ENCODE data around the gene SS18L1.

DNA sequence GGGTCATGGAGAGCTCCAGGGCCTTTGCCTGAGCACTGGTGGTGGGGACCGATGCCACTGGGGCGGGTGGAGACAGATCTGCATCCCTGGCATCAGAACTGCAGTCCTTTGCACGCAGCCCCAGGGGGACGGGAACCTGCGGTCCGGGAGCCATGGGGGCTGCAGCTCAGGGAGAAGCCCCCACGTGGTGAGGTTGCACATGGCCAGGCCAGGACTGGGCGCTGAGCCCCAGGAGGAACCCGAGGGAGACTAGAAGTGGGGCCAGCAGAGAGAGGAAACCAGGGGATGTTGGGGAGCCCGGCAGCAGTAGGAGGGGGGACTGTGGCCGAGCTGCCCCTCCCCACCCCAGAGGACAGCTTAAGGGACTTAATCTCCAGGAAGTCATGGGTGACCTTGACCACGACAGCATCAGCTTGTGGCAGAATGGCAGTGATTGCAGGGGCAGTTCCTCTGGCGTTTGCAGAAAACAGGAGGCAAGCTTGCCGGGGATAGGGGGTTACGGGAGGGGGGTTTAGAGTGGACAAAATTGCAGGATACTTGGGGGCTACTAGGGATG, 39.3 kb upstream of the SS18L1 start:
- no peak for TF ChIP-seq TCF7 (CRISPR knock-in tag; IDR thresholded peaks at IDR 0.05; ENCODE audit: low read depth)
- TF ChIP-seq, protein P1, sequence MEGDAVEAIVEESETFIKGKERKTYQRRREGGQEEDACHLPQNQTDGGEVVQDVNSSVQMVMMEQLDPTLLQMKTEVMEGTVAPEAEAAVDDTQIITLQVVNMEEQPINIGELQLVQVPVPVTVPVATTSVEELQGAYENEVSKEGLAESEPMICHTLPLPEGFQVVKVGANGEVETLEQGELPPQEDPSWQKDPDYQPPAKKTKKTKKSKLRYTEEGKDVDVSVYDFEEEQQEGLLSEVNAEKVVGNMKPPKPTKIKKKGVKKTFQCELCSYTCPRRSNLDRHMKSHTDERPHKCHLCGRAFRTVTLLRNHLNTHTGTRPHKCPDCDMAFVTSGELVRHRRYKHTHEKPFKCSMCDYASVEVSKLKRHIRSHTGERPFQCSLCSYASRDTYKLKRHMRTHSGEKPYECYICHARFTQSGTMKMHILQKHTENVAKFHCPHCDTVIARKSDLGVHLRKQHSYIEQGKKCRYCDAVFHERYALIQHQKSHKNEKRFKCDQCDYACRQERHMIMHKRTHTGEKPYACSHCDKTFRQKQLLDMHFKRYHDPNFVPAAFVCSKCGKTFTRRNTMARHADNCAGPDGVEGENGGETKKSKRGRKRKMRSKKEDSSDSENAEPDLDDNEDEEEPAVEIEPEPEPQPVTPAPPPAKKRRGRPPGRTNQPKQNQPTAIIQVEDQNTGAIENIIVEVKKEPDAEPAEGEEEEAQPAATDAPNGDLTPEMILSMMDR (IDR thresholded peaks at IDR 0.05) = no peak
- TF ChIP-seq, protein P2, sequence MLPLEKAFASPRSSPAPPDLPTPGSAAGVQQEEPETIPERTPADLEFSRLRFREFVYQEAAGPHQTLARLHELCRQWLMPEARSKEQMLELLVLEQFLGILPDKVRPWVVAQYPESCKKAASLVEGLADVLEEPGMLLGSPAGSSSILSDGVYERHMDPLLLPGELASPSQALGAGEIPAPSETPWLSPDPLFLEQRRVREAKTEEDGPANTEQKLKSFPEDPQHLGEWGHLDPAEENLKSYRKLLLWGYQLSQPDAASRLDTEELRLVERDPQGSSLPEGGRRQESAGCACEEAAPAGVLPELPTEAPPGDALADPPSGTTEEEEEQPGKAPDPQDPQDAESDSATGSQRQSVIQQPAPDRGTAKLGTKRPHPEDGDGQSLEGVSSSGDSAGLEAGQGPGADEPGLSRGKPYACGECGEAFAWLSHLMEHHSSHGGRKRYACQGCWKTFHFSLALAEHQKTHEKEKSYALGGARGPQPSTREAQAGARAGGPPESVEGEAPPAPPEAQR (CRISPR knock-in tag; IDR thresholded peaks at IDR 0.05) = no peak

Measured in WTC11 (cell line).